Heart left ventricle (tissue), 13 donors: ENCODE data around the gene NEK2.

Source experiments
- POLR2A ChIP-seq, 2 donors: fragments of 450-650 bp; IDR thresholded peaks; one replicate each; pipeline ENCODE4 v1.6.1; 2017; ENCODE audit warnings: antibody characterized with exemption in 2 of 2, mild to moderate bottlenecking in 2 of 2, moderate library complexity in 2 of 2
- TF ChIP-seq, protein P1 (sequence below), 12 donors: fragments of 200-600 bp; sonication (generic) in 4 of 12; IDR thresholded peaks; one replicate each; pipeline versions ENCODE4 v1.5.0 to v1.8.0; 2018 to 2022; ENCODE audit warnings: antibody characterized with exemption in 12 of 12, mild to moderate bottlenecking in 5 of 12
- donor health status: ischemic (EF 13 %, LVEDD 7.1; RV severe dilation, severe dysfunction).
- donor health status: DM: no; HTN: yes; CAD: no.
- donor health status: DM: no; HTN: no; CAD: no.
- donor health status: ischemic (EF 25% LVEDD 6.9; RV normal size, moderate dysfunction).
- donor health status: ischemic (EF 25% LVEDD 5.7; RV mildly dilated, moderate dysfunction).
- donor health status: ischemic (EF 35%, LVEDD 5.7; RV mildly dilated, moderate dysfunction).
- donor health status: nonischemic (EF 11% LVEDD 7.7; RV severe dilation, severe dysfunction).
- donor health status: DM: yes; HTN: yes; CAD: no.
- donor health status: PGD.
- donor health status: ischemic (EF 29% LVEDD 5.4; RV normal size, mild dysfunction).
- donor health status: nonischemic (EF 23%, LVEDD 6.1; RV moderate dilation, normal function).

DNA sequence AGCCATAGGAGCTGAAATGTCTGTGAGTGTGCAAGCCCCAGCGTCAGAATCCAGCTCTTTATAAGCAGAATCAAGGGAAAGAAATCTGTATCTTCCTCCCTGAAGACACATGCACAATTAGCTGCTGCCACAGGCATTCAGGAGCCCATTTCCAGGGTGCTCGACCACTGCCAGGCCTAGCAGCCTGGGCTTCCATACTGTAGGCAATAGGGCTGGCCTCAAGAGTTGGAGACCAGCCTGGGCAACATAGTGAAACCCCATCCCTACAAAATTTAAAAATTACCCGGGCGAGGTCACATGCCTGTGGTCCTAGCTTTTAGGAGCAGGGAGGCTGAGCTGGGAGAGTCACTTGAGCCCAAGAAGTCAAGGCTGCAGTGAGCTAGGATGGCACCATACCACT, 41.0 kb downstream of the NEK2 start:
- TF ChIP-seq, protein P1, sequence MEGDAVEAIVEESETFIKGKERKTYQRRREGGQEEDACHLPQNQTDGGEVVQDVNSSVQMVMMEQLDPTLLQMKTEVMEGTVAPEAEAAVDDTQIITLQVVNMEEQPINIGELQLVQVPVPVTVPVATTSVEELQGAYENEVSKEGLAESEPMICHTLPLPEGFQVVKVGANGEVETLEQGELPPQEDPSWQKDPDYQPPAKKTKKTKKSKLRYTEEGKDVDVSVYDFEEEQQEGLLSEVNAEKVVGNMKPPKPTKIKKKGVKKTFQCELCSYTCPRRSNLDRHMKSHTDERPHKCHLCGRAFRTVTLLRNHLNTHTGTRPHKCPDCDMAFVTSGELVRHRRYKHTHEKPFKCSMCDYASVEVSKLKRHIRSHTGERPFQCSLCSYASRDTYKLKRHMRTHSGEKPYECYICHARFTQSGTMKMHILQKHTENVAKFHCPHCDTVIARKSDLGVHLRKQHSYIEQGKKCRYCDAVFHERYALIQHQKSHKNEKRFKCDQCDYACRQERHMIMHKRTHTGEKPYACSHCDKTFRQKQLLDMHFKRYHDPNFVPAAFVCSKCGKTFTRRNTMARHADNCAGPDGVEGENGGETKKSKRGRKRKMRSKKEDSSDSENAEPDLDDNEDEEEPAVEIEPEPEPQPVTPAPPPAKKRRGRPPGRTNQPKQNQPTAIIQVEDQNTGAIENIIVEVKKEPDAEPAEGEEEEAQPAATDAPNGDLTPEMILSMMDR (IDR thresholded peaks at IDR 0.05) = no peak
- TF ChIP-seq POLR2A (IDR thresholded peaks at IDR 0.05) = no peak
